GM19351 (cell line): ENCODE measurements around the gene ENOX1.

Experiments used
- ATAC-seq: cut with Tn5 transposase; IDR thresholded peaks from one replicate; pipeline ENCODE4 v1.9.1; 2021; ENCODE audit warnings: mild to moderate bottlenecking, moderate library complexity; ENCODE audit not compliant: unreplicated experiment

The ENOX1 gene

DNA sequence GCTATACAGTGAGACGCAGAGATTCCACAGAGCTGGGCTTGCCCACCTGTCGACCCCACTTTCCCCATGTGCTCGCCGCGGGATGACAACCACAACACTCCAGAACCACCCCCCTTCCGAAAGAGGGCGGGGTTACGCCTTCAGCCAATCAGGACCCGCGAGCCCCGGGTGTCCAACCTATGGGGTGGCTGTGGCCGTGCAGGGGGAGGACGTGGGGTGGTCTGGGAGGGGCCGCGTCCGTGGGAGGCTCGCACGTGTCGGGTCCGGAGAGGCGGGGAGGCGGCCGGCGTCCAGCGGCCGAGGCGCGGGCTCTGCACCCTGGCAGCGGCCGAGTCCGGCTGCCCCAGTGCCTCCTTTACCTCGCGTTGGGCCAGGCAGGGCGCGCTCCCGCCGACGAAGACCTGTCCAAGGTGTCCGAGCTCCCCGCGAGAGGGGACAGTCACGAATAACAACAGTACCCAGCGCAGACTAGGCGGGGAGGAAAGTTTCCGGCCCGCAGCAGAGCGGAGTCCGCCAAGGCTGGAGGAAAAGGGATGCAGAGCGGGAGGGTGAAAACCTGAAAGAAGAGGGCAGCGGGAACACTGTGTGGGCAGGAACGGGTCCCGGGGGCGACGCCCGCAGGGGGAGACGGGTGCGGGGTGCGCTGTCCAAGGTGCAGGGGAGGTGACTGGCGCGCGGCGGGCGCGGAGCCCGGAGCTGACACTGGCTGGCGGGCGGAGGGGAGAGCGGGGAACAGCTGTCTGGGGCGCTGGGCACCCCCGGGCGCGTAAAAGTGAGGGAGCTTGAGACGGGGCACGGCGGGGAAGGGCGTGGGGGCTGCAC, 911 bp downstream of the ENOX1 start:
- no peak for ATAC-seq

DNA sequence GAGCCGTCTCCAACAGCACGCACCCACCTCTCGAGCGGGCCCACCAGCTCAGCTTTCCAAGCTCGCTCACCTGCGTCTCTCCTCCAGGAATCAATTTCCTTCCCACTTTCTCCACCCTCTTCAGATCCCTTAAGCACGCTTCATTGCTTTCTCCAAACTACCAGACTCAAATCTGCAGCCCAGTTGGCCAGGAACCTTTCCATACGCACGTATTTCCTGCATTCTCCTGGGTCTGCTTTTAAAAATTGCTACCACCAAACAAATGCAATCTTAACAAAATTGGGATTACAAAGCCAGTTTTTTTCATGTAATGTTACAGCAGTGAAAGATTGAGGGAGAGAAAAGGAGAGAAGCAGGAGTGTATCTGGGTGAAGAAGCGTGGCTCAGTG, 1.5 kb downstream of the ENOX1 start:
- ATAC-seq = no peak

DNA sequence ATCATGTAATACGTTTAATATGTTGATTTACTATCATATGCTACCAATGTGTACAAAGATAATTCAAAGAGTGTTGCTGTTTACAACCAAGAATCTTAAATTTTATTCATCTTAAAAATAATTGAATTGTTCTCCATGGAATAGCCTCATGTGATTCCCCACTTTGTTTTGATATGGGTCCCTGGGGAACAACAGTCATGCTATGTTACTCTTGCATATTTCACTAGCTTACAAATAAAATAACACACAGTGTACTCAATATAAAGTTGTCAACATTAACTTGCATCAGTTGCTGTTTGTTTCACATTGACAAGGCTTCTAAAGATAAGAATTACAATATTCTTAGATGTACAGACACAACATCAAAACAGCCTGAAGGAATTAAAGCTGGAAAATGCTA, 2.3 kb downstream of the ENOX1 start:
- no peak for ATAC-seq

DNA sequence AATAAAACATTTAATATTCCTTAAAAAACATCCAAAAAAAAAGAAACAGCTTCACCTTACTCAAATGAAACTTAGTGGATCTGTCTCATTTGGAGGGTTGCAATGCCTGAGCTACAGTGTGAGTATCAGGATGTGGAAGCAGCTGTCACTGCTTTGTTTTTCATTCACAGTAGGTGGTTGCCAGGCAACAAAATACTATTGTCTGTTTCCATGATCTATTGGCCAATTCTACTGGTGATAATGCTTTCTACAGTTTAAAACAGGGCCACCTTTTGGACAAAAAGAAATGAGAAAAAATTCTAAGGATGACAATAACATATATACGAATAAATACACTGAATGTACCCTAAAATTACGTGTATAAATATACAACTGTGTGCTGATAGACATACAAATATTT, 3.0 kb downstream of the ENOX1 start:
- ATAC-seq = no peak

DNA sequence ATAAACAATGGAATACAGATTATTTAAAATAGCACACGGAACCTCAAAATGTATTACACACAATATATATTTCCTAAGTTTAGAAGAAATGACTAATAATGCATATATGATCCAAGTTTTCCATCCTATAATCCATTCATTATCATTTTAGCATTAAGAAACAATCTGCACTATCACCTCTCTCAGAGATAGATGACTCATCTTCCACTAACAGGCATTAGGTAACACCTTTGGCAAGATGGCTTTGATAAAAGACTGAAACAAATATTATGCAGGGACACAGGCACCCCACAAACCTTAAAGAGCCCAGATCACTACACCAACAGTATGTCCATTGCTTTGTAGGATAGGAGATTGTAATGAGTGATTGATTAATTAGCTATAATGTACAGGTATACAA, 4.1 kb downstream of the ENOX1 start:
- no peak for ATAC-seq

DNA sequence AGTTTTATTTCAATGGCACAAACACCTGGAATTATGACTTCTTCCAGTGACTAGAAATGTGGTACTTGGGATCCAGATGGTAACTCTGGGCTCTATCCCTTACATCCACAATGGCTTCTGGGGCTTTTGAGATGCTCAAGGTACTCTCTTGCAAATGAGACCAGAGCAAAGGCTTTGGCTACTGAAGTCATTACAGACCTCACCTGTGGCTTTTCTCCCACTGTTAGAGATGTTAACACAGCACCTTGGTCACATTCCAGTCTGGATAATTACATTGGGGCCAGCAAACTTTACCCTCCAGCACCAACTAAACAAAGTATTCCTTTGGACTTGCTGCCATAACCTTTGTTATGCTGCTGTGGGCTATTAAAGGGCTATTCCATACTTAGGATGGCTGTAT, 6.1 kb downstream of the ENOX1 start:
- no peak for ATAC-seq

DNA sequence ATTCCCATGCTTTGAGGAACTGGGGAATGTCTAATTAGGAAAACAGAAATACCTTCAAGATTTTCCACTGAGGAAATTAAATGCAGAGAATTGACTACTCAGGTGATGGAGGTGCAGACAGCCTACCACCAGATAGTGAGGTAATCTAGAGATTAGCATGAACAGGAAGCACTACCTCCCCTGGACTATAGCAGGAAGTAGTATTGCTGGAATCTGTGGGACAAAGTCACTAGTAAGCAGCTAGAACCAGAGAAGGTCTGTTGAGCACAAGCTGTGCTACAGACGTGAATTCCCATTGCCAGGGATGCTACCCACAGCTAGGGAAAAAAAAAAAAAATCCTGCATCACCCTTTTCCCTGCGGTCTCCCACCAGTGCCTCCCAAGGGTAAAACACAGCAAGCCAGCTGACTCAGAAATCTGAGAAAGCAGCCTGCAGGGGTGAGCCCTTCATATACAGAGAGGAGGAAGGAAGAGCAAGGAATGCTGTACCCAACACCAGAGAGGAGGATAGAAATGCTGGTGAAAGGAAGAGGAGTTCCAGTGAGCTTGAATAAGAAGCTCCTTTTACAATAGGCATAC, 10.2 kb downstream of the ENOX1 start:
- no peak for ATAC-seq

DNA sequence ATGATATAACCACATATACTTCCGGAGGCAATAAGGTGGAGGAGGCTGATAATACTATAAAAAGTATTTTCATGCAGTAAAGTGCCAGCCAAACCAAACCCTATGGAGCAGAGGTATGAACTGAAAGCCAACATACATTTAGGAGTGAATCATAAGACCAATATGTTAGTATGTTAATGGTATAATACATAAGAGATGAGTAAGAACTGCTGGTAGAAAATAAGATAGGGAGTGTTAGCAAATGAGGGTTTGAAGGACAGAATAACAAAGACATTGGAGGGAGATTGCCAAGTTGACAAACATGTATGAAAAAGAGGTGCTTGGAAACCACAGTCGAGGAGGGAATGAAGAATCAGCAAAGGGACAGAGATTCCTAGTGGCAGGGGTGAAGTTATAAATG, 10.8 kb downstream of the ENOX1 start:
- ATAC-seq = no peak

DNA sequence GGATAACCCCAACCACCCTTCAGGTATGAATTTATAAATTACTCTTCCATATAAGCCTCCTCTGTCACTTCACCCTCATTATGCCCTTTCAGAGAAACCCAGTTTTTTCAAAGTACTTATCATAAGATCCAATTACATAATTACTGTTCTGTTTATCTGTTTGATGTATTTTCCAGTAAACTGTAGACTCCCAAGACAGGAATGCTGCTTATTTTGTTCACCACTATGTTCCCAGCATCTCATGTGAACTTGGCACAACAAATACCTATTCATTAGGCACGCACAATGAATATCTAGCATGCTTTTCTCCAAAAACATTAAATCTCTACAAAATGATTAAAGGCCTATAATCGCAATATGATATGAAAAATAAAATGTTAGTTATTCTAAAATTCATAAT, 13.2 kb downstream of the ENOX1 start:
- no peak for ATAC-seq

DNA sequence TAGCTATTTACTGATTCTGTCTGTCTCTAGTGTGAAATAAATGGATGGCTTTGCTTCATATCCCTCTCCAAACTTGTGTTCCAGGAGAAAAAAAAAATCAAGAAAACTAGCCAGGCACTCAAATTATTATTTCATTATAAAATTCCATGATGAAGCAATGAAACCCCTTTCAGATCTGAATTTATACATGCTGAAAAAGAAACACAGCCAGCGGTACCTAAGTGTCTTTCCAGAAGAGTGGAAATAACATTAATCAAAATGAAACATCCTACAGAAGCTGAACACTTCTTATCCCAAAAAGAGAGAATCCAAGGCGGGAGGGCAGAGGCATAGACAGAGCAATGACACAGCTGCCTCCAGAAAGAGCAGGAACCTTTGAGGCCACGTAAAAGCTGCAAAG, 15.9 kb downstream of the ENOX1 start:
- ATAC-seq = no peak

DNA sequence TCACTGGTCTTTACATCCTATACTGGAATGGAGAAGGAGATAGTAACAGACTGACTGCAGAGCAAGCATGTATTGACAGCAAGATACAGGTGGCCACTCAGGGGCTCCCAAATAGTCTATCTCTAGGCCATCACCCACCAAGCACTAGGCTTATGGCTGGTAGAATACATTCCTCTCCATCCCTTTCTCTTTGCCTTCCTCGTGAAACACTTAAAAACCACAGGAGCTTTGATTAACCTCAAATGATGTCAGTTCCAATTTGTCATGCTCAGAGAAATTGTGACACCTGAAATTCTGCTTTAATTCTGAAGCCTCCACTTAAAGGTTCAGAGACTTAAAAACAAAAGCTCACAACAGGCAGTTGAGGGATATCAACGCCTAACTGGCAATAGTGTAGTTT, 17.2 kb downstream of the ENOX1 start:
- no peak for ATAC-seq

DNA sequence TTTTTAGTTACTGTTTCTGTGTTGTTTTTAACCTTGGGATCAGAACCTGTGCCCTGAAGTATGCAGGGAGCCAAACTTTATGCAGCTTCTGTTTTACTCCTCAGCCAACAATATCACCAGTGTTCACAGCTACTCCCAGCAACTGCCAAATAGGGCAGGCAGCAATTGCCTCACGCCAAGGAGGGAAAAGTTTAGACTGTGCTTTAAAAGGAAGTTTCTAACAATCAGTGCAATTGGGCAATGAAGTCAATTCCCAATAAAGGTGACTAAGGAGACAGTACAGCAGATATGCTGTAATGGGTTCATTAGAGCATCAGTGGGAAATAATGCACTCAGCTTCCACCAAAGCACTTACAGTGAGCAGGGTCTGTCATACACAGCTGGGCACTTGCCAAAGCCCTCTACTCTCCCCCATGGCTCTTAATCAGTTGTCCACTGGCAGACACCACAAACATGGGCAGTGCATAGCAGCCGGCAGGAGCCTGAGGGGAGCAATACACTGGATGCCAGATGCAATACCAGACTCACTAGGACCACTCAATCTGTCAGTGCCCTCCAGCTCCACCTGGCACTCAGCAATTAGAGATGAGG, 19.3 kb downstream of the ENOX1 start:
- ATAC-seq = no peak

DNA sequence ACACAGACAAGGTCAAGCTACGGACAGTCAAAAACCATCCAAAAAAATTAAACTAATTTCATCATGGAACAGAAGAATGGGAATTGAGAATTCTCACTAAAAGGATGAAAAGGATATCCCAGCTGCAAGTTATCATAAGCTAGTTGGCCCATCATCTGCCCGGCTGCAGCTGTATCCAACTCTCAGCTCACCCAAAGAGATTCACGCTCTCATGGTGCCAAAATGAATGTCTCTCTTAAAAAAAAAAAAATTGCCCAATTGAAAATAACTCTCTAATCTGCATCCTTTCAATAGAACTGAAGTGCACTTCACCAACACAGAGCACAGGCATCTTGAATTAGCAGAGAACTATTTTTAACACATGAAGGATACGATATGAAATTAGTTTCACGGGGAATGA, 20.0 kb downstream of the ENOX1 start:
- ATAC-seq = no peak

DNA sequence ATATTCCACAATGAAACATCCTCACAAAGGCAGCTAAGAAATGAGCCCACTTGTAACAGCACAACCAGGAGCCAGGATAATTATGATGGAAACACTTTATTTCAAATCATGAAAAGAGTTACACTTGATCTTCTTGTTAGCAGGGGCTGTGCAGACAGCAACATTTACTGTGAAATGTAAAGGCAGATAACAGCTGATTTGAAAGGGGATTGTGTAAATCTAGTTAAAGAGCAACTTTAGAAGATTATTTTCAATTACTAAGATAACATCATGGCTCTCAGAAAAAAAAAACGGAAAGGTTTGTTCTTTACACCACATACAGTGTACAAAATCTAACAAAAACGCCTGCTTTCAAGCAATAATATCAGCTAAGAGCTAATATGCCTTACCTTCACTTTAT, 22.4 kb downstream of the ENOX1 start:
- no peak for ATAC-seq

DNA sequence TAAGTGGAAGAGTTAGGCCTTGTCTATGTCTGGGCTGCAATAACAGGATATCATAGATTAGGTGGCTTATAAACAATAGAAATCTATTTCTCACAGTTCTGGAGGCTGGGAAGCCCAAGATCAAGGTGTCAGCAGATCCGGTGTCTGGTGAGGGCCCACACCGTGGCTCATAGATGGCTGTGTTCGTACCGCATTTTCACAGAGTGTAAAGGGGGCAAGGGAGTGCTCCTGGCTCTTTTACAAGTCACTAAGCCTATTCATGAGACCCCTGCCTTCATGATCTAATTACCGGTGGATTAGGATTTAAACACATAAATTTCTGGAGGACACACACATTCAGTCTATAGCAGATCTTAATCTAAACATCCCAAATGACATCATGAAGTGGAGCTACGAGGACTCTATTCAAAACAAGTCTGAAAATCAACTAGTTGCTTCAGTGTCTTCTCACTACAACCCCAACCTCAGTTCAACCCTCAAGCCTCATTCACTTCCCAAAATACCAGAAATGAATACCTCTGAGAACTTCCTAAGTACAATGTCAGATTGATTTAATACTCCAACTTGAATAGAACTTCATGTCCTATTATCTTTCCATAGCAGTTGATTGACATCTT, 23.5 kb downstream of the ENOX1 start:
- ATAC-seq = no peak

DNA sequence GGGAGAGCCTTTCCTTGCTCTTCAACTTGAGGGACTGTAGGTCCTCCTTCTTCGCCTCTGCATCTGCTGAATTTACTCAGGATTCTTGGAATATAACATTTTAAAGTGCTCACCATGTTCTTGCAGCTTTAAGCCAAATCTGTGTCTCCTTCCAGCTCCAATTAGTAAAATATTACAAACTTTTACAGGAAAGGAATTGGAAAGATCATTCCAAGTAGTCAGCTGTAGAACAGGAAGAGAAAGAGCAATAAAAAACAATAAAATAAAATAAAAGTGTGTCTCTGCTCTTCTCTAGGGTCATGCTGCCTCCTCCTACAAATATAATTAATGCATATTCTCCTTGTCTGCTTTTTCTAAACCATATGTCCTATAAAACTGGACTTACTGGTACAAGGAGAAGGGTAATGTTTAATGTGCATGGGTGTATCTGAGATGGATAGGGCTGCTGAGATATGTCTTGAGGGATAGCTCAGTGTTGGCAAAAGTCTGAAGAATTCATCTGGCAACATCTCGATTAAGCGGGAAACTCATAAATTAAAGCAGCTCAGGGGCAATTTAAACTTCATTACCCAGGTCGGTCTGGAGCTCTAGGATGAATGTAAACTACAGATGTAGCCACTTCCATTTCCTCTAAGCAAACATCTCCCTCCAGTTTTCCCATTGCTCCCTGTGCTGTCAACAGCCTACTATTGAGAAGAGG, 25.0 kb downstream of the ENOX1 start:
- no peak for ATAC-seq

DNA sequence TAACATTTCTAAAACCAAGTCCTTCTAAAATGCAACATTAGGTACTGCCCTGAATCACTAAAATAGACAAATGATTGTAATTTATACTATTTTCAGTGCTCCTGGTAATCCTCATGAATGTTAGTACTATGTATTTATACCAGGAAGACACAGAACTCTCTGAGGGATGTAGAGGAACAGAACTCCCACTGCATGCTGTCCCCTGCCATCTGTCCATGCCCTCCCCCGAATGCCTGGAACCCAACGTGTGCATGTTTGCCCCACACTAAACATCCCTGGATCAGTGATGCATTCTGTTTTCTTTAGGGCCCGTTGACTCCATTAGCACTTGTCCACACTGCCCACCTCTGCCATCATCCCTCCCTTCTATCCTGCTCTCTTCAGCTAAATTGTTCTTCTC, 26.5 kb downstream of the ENOX1 start:
- no peak for ATAC-seq

DNA sequence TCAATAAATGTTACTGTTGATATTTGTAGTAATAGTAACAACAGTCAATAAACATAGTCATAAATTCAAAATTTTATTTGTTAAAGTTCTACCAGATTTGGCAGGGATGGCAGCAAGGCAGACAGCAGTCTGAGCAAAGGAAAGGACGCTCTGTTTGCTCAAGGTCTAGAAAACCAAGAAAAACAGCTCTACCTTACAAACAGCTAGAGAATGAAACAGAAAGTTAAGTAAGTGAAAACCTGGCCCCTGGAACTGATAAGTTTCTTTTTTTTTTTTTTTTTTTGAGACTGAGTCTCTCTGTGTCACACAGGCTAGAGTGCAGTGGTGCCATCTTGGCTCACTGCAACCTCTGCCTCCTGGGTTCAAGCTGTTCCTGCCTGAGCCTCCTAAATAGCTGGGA, 27.9 kb downstream of the ENOX1 start:
- peak; percentile 78 for ATAC-seq

DNA sequence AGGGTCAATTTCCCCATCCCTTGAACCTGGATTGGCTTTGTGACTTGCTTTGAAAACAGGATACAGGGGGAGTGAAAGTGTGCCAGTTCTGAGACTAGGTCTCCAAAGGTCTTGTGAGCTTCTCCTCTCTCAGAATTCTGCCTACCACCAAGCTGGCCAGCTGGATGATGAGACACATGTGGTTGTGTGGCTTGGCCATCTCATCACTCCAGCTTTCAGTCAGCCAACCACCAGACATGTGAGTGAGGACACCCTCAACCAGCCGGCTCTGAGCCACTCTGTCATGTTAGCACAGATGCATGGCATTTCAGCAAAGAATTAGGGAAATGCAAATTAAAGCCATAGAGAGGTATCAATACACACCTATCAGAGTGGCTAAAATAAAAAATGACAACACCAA, 29.5 kb downstream of the ENOX1 start:
- ATAC-seq = no peak

DNA sequence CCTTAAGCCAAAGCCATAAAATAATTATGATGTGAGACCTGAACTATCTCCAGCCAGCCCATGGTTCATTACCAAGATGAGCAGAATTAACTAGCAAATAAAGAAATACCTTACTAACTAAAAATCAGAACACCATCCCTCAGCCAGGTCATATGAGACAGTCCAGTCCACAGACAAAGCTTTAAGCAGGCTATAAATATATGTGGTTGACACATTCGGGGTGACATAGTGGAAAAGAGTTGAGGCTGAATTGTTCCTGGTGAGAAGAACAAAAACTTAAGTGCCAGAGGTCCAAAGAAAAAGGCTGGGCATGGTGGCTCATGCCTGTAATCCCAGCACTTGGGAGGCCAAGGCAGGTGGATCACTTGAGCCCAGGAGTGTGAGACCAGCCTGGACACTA, 30.9 kb downstream of the ENOX1 start:
- no peak for ATAC-seq

DNA sequence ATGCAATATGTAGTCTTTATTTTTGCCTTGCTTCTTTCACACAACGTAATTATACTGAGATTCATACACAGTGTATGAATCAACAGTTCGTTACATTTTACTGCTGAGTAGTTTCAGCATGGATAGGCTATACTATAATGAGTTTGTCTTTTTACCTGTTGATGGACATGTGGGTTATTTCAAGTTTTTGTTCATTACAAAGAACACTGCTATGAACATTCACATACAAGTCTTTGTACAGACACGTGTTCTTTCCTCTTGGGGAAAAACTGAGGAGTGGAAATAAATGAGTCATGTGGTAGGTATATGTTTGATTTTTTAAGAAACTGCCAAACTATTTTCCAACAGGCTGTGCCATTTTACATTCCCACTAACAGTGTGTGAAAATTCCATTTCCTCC, 35.1 kb downstream of the ENOX1 start:
- ATAC-seq = no peak

DNA sequence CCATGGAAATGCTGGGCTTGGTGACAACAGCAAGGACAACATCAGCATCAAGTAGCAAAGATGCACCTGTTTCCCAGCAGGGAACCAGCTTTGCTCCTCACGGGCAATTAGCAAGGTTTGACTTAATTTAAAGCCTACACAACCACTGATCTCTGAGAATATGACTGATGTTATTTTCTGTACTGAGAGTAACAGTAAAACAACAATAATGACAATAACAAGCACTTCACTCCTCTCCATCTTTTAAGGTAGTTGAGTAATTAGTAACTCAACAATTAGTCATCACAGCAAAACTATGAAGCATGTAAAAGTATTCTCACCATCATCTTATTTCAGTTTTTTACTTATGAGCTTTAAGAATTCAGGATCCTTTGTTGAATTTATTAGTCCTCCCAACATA, 37.3 kb downstream of the ENOX1 start:
- no peak for ATAC-seq
